G401 (cell line): ENCODE data around the gene TSSC4. TPM values are rescaled to one million over a fixed set of nuclear protein-coding genes. Genes with fewer than 3 reads are reported as not detected.
A peak's percentile ranks its signal among the peaks of the same experiment; 100 is the strongest.

Source experiments
- DNase-seq: peaks from one replicate; pipeline ENCODE4 v3.0.0-alpha.2; 2015; ENCODE audit warnings: low spot score
- in situ Hi-C: cut with HindIII; loops from 2 replicates; pipeline ENCODE4 v1.10.0; 2016; ENCODE audit warnings: low sequenced_read_pairs, mixed read lengths
- total RNA-seq: library from RNA; depleted of rRNA; stranded (reverse); fragments of >200 nt; shearing (Covaris generic); gene quantifications from 2 replicates; pipeline ENCODE4 v1.2.3, GENCODE V29; 2014

TSSC4 gene
- total RNA-seq, 1 experiment from 2014 or later, result 46.1 TPM

GRCh38 chr11:2383852-2384804 is 16.4 kb upstream of the TSSC4 start:
- DNase-seq, result peak; percentile 31
- in situ Hi-C loops, result no loop called here

DNA sequence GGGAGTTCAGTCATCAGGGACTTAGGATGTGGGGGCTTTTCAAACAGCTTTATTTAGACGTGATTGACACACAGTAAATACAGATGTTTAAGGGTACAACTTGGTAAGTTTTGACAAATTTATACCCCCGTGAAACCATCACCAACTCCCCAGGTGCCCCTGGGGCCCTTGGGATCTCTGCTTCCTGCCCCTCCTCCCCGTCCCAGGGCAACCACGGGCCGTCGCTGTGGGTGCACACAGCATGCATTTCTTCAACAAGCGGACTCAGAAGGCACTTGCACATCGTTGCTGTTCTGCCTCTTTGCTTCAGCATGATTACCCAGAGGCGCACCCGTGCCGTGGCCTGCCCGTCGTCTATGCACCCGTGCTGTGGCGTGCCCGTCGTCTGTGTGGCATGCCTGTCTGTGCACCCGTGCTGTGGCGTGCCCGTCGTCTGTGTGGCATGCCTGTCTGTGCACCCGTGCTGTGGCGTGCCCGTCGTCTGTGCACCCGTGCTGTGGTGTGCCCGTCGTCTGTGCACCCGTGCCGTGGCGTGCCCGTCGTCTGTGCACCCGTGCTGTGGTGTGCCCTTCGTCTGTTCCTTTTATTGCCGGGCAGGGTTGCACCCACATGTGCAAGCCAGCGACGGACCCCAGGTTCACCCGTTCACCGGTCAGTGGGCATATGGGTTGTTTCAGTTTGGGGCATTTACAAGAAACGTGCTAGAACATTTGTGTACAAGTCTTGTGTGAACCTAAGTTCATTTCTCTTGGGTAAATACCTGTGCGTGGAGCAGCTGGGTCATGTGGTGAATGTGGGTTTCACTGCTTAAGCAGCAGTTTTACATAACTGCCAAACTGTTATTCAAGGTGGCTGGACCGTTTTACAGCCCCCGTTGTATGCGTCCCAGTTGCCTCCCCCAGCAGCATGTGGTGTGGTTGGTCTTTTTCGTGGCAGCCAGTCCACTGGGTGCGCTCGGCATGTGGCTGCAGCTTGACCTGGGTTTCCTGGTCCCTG is 15.1 kb upstream of the TSSC4 start:
- DNase-seq, result no peak
- in situ Hi-C loops, result no loop called here

- DNase-seq, result no peak
- in situ Hi-C loops, result no loop called here
Measured at GRCh38 chr11:2386591-2386990, 14.0 kb upstream of the TSSC4 start.

GRCh38 chr11:2387266-2387987 is 13.1 kb upstream of the TSSC4 start:
- DNase-seq, result no peak

GRCh38 chr11:2388431-2389376 is 11.8 kb upstream of the TSSC4 start:
- in situ Hi-C loops, result no loop called here
- DNase-seq, result no peak

More at GRCh38 chr11:2387266-2387987, 13.1 kb upstream of the TSSC4 start:
- in situ Hi-C loops, result no loop called here

DNA sequence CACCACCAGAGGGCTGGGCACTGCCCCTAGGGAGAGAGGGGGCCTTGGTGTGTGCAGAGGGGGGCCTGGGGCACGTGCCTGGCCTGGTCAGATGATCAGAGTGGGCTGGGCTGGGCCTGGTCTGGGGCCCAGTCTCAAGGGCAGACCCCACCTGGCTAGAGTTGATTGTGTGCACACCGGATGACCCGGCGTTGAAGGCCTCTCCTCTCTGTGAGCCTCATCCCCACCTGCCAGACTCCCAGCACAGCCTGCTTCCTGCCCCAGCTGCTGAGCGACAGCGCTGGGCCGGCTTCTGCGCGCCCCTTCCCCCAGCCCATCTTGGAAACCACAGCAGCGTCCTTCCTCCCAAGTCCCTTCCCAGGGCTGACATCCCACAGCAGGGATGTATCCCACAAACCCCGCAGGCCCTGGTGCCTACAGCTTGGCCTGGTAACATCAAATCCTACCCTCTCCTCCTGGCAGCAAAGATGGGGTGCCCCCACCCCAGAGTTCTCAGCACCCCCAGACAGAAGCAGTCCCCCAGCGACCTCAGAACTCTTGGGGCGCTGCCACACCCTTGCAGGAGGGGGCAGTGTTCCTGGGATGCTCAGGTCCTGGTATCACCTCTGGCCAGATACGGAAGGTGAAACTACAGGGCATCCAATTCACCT is 11.0 kb upstream of the TSSC4 start:
- no peak for DNase-seq
- in situ Hi-C loops, result no loop called here

GRCh38 chr11:2390091-2390724 is 10.3 kb upstream of the TSSC4 start:
- DNase-seq, result peak; percentile 42
- in situ Hi-C loops, result no loop called here

DNA sequence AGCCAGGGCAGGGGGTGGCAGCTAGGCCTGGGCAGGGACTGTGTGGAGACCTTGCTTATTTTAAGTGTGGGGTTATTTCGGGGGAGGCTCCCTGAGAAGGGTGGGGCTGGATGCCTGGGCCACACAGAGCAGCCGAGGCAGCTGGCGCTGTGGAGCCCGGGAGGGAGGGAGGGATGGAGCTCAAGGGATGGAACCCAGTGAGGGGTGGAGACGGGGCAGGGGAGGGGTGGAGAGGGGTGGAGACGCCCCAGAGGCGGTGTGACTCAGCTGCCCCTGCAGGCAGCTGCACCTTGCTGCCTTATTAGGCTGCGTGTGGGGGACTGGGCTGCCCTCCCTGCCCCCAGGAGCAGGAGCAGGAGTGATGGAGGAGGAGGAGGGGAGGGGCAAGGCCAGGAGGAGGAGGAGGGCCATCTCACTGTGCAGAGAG is 9.8 kb upstream of the TSSC4 start:
- in situ Hi-C loops, result no loop called here
- DNase-seq, result no peak

GRCh38 chr11:2391181-2391975 is 9.2 kb upstream of the TSSC4 start:
- in situ Hi-C loops, result no loop called here
- no peak for DNase-seq

- in situ Hi-C loops, result no loop called here
- no peak for DNase-seq
Measured at GRCh38 chr11:2392241-2392959, 8.2 kb upstream of the TSSC4 start.

- no peak for DNase-seq
- in situ Hi-C loops, result no loop called here
Measured at GRCh38 chr11:2393111-2393868, 7.3 kb upstream of the TSSC4 start.

DNA sequence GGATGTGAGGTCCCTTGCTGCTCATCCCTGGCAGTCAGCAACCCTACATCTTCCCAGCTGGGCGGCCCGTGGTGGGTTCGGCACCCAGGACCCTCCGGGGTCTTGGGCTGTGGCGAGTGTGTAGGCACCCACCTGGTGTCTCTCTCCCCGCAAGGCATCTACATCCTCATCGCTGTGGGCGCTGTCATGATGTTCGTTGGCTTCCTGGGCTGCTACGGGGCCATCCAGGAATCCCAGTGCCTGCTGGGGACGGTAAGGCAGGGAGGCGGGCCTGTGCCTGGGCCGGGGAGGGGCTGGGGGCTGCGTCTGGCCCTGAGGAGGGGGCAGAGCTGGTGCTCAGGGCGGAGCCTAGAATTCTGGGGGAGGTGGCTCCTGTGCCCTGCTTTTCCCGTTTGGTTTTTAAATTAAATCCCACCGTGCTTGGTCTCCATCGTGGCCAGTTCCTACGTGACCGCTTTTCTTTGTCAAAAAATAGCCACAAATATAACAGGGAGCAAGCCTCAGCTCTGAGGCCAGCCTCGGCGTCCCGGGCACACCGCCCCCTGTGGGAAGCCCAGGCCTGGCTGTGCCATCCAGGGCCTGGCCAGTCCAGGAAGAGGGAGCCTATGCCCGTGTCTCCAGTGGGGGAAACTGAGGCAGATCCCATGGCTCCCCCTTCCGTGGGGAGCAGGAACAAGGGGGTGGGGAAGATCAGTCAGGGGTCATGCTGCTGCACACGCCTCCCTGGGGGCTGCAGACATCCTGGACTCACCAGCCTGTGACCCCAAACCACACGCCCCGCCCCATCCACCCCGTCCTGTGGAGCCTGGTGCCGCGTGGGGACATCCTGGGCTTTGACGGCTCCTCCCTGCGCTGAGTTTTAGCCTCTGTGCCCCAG is 6.4 kb upstream of the TSSC4 start:
- no peak for DNase-seq
- in situ Hi-C loops, result no loop called here

GRCh38 chr11:2394818-2395105 is 5.8 kb upstream of the TSSC4 start:
- in situ Hi-C loops, result no loop called here
- DNase-seq, result no peak

DNA sequence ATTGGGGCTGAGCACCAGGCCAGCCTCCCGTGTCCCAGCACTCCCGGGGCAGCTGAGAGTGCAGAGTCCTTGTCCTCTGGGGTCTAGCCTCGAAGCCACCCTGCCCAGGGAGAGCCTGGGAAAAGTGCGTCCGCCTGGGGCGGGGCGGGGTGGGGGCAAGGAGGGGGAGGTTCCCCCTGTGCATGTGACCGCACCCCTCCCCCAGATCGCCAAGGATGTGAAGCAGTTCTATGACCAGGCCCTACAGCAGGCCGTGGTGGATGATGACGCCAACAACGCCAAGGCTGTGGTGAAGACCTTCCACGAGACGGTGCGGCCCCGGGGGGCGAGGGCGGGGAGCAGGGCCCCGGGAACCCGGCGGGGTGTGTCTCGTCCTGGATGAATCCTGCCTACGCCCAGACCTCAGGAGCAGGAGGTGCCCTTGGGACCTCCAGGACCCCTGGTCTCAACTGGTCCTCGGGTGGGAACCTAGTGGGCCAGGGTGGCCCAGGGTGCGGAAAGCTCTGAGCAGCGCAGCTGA is 5.3 kb upstream of the TSSC4 start:
- no peak for DNase-seq
- in situ Hi-C loops, result no loop called here
